NCI-H446 (cell line): Measurements from ENCODE around the gene DDX41.

Source experiments
- DNase-seq, 2 experiments: peaks; one replicate each; lab custom pipeline; 2025; lab: John Stamatoyannopoulos, UW

The DDX41 gene

GRCh38 chr5:177468685-177469628, 47.8 kb downstream of the DDX41 start:
- DNase-seq: no peak

- DNase-seq: no peak
Observed at GRCh38 chr5:177468329-177468684, 48.5 kb downstream of the DDX41 start.

GRCh38 chr5:177467436-177467835, 49.3 kb downstream of the DDX41 start:
- DNase-seq: no peak

GRCh38 chr5:177466861-177467260, 49.9 kb downstream of the DDX41 start:
- DNase-seq: no peak

GRCh38 chr5:177465044-177465443, 51.7 kb downstream of the DDX41 start:
- DNase-seq: no peak

- no peak for DNase-seq
Observed at GRCh38 chr5:177462021-177462670, 54.6 kb downstream of the DDX41 start.
